GM04504 (cell line): ENCODE results near the gene GPR62.
A peak's percentile ranks its signal among the peaks of the same experiment; 100 is the strongest.

ENCODE experiments used
- DNase-seq: peaks from one replicate; pipeline ENCODE4 v3.0.0-alpha.2; 2012; ENCODE audit warnings: low read depth

The GPR62 gene

GRCh38 chr3:51938780-51939425, 16.3 kb upstream of the GPR62 start:
- DNase-seq, result no peak

GRCh38 chr3:51940648-51941462, 14.3 kb upstream of the GPR62 start:
- no peak for DNase-seq

- DNase-seq, result no peak
These were observed 13.8 kb upstream of the GPR62 start for GRCh38 chr3:51941463-51941797.

- DNase-seq, result peak; percentile 99
These were observed 13.2 kb upstream of the GPR62 start, which contains the start of the genes PARP3 and RRP9 for GRCh38 chr3:51941798-51942602. Gene PARP3, plus strand, starts transcription at chr3:51942363. Its CDS starts 993 bp downstream, at chr3:51943356. Gene RRP9, minus strand, starts transcription at chr3:51941904. Its CDS starts 37 bp downstream, at chr3:51941867.

- DNase-seq, result peak; percentile 57
These were observed 12.4 kb upstream of the GPR62 start for GRCh38 chr3:51942603-51943450.

- no peak for DNase-seq
These were observed 11.5 kb upstream of the GPR62 start for GRCh38 chr3:51943451-51944391.

- no peak for DNase-seq
These were observed 10.6 kb upstream of the GPR62 start for GRCh38 chr3:51944451-51945021.

- DNase-seq, result no peak
These were observed 9.9 kb upstream of the GPR62 start for GRCh38 chr3:51945031-51945840.

- no peak for DNase-seq
These were observed 9.1 kb upstream of the GPR62 start for GRCh38 chr3:51945926-51946705.

- no peak for DNase-seq
These were observed 8.4 kb upstream of the GPR62 start for GRCh38 chr3:51946796-51947195.

- no peak for DNase-seq
These were observed 7.8 kb upstream of the GPR62 start for GRCh38 chr3:51947215-51947900.

- DNase-seq, result no peak
These were observed 7.1 kb upstream of the GPR62 start for GRCh38 chr3:51948016-51948580.

- no peak for DNase-seq
These were observed 6.1 kb upstream of the GPR62 start for GRCh38 chr3:51949121-51949520.

GRCh38 chr3:51950899-51951298, 4.3 kb upstream of the GPR62 start:
- no peak for DNase-seq

GRCh38 chr3:51953445-51953844, 1.7 kb upstream of the GPR62 start:
- no peak for DNase-seq

- DNase-seq, result no peak
These were observed 1.1 kb upstream of the GPR62 start for GRCh38 chr3:51954105-51954504.

GRCh38 chr3:51954713-51955112, 468 bp upstream of the GPR62 start:
- no peak for DNase-seq
